K562 (cell line): ENCODE results near the gene SLITRK3.

Experiments used
- COPS2 ChIP-seq: fragments of 450-650 bp; conservative IDR thresholded peaks from 2 replicates; pipeline ENCODE4 v1.6.1; 2016; ENCODE audit warnings: mild to moderate bottlenecking, moderate library complexity
- JUND ChIP-seq, 2 experiments: IDR thresholded peaks; 2 replicates in 1 of 2; 3 replicates in 1 of 2; pipeline ENCODE4 v1.6.1; 2011; ENCODE audit warnings: borderline replicate concordance in 2 of 2, low read depth in 2 of 2, low read length in 2 of 2, improper control_type of control experiment in 1 of 2, missing biosample characterization in 1 of 2, missing genetic modification characterization in 1 of 2, missing genetic modification reagents in 1 of 2
- RAD21 ChIP-seq, 2 experiments: fragments of 250-450 bp in 1 of 2; fragments of 450-650 bp in 1 of 2; sonication (Bioruptor Pico) in 1 of 2; formaldehyde crosslinking in 1 of 2; IDR thresholded peaks in 1 of 2; conservative IDR thresholded peaks in 1 of 2; 2 replicates each; pipeline versions ENCODE4 v1.4.0 to v1.8.0; 2020 to 2022; ENCODE audit warnings: mild to moderate bottlenecking in 2 of 2, moderate library complexity in 1 of 2
- SRF ChIP-seq, 2 experiments: fragments of 250-450, 450-650 bp in 1 of 2; sonication (Bioruptor Pico) in 1 of 2; sonication (generic) in 1 of 2; formaldehyde crosslinking; IDR thresholded peaks; 2 replicates each; pipeline versions ENCODE4 v1.5.0 to v1.5.1; 2020 to 2022; ENCODE audit warnings: mild to moderate bottlenecking in 1 of 2, missing genetic modification reagents in 1 of 2
- TF ChIP-seq, protein P1 (sequence below), 3 experiments: IDR thresholded peaks in 2 of 3; conservative IDR thresholded peaks in 1 of 3; 2 replicates each; pipeline ENCODE4 v1.5.1; 2011 to 2012; ENCODE audit warnings: low read length in 3 of 3, mild to moderate bottlenecking in 3 of 3, control low read depth in 2 of 3, improper control_type of control experiment in 1 of 3, inconsistent platforms in 1 of 3, low read depth in 1 of 3, mixed read lengths in 1 of 3, moderate library complexity in 1 of 3; ENCODE audit not compliant: insufficient read depth in 2 of 3
- TF ChIP-seq, protein P2 (sequence below): fragments of 250-450 bp; sonication (Bioruptor Pico); IDR thresholded peaks from 2 replicates; pipeline ENCODE4 v1.5.0; 2020; ENCODE audit warnings: mild to moderate bottlenecking

DNA sequence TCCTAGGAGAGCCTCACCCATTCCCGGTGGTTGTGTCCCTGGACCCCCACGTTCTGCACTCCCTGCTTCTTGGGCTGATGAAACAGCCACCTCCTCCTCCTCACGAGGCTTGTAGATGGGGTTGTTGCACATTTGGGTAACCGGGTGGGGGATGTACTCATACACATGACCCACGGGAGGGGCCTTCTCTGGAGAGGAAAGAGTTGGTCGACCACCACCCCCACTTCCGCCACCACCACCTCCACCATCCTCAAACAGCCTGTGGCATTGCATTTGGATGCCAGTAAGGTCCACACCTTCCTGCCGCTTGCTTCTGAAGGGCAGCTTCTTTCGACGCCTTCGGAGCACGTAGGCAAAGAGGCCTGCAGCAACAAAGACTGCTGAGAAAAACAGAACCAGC lies 7.7 kb downstream of the SLITRK3 start:
- TF ChIP-seq SRF (CRISPR knock-in tag; IDR thresholded peaks at IDR 0.05) (no peak), JUND (IDR thresholded peaks at IDR 0.05; ENCODE audit: borderline replicate concordance, low read depth, low read length) (no peak), JUND (tag; IDR thresholded peaks at IDR 0.05; ENCODE audit: borderline replicate concordance, low read depth, low read length) (no peak), COPS2 (no peak), RAD21 (CRISPR knock-in tag; conservative IDR thresholded peaks at IDR 0.05 in 1 of 2, IDR thresholded peaks at IDR 0.05 in 1 of 2) (no peak)
- TF ChIP-seq, protein P1, sequence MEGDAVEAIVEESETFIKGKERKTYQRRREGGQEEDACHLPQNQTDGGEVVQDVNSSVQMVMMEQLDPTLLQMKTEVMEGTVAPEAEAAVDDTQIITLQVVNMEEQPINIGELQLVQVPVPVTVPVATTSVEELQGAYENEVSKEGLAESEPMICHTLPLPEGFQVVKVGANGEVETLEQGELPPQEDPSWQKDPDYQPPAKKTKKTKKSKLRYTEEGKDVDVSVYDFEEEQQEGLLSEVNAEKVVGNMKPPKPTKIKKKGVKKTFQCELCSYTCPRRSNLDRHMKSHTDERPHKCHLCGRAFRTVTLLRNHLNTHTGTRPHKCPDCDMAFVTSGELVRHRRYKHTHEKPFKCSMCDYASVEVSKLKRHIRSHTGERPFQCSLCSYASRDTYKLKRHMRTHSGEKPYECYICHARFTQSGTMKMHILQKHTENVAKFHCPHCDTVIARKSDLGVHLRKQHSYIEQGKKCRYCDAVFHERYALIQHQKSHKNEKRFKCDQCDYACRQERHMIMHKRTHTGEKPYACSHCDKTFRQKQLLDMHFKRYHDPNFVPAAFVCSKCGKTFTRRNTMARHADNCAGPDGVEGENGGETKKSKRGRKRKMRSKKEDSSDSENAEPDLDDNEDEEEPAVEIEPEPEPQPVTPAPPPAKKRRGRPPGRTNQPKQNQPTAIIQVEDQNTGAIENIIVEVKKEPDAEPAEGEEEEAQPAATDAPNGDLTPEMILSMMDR (IDR thresholded peaks at IDR 0.05 in 2 of 3, conservative IDR thresholded peaks at IDR 0.05 in 1 of 3; ENCODE audit: insufficient read depth in 2 of 3, low read depth in 1 of 3, low read length in 3 of 3), result no peak
- TF ChIP-seq, protein P2, sequence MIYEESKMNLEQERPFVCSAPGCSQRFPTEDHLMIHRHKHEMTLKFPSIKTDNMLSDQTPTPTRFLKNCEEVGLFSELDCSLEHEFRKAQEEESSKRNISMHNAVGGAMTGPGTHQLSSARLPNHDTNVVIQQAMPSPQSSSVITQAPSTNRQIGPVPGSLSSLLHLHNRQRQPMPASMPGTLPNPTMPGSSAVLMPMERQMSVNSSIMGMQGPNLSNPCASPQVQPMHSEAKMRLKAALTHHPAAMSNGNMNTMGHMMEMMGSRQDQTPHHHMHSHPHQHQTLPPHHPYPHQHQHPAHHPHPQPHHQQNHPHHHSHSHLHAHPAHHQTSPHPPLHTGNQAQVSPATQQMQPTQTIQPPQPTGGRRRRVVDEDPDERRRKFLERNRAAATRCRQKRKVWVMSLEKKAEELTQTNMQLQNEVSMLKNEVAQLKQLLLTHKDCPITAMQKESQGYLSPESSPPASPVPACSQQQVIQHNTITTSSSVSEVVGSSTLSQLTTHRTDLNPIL (CRISPR knock-in tag), result no peak
